ENCODE results near the gene AHRR.

Gene AHRR

DNA sequence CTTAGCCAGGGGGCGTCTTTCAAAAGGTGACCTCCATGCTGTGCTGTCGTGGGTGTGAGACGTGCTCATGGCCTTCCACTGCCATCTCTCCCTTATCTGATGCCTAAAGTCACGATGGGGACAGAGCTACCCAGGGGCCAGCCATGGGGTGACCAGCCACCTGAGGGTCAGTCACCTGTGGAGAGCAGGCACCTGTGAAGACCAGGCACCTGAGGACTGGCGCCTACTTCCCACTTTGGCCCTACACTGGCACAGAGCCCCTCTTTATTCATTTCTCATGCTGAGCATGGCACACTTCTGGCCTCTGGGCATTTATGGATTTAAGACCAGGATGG, 115.1 kb downstream of the AHRR start:
- H3K4me3 ChIP-seq (ENCODE audit: low read depth, low read length): no peak overlapping the region
- no peak for DNase-seq (ENCODE audit: low read depth)
- TF ChIP-seq, protein P1, sequence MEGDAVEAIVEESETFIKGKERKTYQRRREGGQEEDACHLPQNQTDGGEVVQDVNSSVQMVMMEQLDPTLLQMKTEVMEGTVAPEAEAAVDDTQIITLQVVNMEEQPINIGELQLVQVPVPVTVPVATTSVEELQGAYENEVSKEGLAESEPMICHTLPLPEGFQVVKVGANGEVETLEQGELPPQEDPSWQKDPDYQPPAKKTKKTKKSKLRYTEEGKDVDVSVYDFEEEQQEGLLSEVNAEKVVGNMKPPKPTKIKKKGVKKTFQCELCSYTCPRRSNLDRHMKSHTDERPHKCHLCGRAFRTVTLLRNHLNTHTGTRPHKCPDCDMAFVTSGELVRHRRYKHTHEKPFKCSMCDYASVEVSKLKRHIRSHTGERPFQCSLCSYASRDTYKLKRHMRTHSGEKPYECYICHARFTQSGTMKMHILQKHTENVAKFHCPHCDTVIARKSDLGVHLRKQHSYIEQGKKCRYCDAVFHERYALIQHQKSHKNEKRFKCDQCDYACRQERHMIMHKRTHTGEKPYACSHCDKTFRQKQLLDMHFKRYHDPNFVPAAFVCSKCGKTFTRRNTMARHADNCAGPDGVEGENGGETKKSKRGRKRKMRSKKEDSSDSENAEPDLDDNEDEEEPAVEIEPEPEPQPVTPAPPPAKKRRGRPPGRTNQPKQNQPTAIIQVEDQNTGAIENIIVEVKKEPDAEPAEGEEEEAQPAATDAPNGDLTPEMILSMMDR (IDR thresholded peaks at IDR 0.05; ENCODE audit: low read depth, low read length, missing control alignments): no peak

DNA sequence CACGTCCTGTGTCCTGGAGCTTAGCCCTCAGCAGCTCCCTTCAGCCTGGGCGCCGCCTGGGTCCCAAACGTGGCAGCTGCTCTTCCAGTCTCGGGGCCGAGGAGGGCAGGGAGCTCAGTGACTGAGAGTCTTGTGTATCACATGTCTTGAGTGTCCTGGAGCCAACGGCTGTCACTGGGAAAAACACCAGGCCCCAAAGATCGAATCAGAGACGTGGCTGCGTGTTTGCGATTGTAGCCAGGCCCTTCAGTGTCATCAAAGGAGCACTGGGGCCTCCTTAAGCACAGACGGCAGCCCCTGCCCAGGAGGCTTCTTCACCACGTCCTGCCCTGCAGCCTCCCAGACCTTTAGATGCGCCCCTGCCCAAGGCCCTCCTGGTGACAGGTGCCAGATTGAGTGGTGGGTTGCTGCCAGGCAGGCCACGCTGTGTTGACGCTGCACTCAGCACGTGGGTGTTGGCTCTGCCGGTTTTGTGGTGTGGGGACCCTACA, 115.8 kb downstream of the AHRR start:
- TF ChIP-seq, protein P1 (IDR thresholded peaks at IDR 0.05; ENCODE audit: low read depth, low read length, missing control alignments): no peak
- no peak overlapping the region for H3K4me3 ChIP-seq (ENCODE audit: low read depth, low read length)
- DNase-seq (ENCODE audit: low read depth): no peak

DNA sequence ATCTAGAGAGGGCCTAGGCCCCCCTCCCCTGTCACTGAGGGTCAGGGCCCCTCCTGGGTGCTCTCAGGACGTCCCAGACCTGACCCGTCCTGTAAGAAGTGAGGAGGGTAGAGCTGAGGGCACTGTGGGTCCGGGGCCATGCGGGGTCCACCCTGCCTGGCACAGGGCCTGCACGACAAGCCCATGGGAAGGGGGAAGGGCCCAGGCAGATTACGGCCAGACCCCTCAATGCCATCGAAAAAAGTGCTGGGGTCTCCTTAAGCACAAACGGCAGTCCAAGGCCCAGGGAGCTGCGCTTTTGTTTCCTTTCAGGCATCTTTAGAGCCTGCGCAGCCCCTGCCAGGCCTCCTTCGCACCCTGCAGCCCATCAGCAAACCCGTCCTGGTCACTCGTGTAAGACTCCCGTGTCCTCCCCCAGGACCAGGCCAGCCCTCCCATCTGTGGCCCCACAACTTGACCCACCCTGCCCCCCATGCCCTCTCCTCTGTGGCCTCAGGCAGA, 117.0 kb downstream of the AHRR start:
- TF ChIP-seq, protein P1 (IDR thresholded peaks at IDR 0.05; ENCODE audit: low read depth, low read length, missing control alignments): no peak
- H3K4me3 ChIP-seq (ENCODE audit: low read depth, low read length): no peak overlapping the region
- DNase-seq (ENCODE audit: low read depth): no peak

DNA sequence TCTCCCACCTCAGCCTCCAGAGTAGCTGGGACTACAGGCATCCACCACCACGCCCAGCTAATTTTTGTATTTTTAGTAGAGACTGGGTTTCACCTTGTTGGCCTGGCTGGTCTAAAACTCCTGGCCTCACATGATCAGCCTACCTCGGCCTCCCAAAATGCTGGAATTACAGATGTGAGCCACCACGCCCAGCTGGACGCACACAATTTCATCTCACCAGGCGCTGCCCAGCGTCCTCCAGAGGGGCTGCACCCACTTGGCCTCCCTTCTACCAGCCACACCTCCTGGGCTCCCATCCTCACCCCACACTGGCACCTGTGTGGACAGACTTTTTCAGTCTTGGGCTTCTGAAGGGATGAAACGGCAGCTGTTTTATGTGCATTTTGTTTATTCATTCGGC, 117.7 kb downstream of the AHRR start:
- TF ChIP-seq, protein P1 (IDR thresholded peaks at IDR 0.05; ENCODE audit: low read depth, low read length, missing control alignments): no peak
- no peak overlapping the region for H3K4me3 ChIP-seq (ENCODE audit: low read depth, low read length)
- no peak for DNase-seq (ENCODE audit: low read depth)

DNA sequence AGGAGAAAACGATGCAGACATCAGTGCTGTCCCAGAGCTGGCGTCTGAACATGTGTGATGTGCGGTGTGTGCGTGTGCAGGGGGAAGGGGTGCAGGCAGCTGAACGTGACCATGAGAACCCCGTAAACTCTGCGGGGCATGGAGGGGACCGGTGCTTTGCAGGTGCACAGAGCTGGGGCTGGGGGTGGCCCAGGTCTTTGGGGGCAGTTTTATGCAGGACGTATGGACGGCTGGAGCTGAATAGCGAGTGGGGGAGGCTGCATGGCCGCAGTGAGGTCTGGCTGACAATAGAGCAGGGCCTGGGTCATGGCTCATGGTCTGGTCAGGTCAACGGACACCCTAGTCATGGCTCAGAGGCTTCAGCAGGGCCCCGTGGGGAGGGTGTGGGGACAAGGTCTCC, 118.1 kb downstream of the AHRR start:
- TF ChIP-seq, protein P1 (IDR thresholded peaks at IDR 0.05; ENCODE audit: low read depth, low read length, missing control alignments): no peak
- H3K4me3 ChIP-seq (ENCODE audit: low read depth, low read length): no peak overlapping the region
- DNase-seq (ENCODE audit: low read depth): no peak

DNA sequence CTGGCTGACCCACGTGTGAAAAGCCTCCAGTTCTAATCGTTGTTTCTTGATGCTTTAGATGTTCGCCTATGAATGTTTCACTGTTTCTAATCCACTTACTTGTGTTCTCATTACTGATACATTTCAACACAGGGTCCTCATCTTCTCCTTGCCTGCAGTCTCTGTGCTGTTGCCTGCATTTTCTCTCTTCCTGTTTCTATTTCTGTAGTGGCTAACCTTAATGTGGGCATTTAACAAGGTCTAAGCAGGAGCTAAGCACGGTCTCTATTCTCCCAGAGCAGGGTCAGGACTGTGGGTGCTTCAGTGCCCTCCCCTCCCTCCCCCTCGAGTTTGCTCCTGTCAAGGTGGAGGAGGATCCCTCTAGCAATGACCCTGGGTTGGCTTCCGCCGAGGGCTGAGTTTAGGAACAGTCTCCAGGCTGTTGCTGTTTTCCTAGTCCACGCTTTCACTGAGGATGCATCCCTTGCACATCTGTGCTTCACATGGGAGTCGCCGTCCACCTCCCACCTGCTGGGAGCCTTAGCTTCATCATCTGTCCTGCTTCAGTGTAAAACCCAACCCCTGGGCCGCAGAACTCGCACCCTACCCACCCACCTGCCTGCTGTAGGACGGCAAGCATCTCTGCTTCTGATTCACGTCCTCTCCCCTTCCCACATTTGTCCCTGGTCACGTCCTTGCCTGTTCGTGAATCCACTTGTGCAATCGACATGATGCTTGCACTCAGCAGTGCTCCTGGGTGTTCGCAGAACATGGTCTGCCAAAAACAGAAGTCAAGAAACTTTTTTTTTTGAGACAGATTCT, 119.1 kb downstream of the AHRR start:
- DNase-seq (ENCODE audit: low read depth): no peak
- no peak overlapping the region for H3K4me3 ChIP-seq (ENCODE audit: low read depth, low read length)
- TF ChIP-seq, protein P1 (IDR thresholded peaks at IDR 0.05; ENCODE audit: low read depth, low read length, missing control alignments): no peak

DNA sequence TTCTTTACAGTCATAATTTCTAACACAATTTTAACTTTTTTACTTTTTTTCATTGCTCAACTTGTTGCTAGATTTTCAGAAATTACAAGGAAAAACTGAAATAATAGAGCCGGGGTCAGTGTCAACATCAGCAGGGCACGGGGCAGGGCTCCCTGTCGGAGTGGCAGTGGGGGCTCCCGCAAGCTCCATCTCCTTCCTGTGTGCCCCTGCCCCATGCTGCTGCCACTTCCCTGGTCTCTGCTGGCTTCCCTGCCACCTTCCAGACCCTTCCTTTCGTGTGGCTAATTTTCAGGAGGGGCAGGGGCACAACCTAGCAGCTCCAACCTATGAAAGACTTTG, 120.5 kb downstream of the AHRR start:
- peak overlapping the region; percentile 100 for H3K4me3 ChIP-seq (ENCODE audit: low read depth, low read length)
- TF ChIP-seq, protein P1 (IDR thresholded peaks at IDR 0.05; ENCODE audit: low read depth, low read length, missing control alignments): no peak
- DNase-seq (ENCODE audit: low read depth): no peak
